Lower lobe of right lung (tissue), 2 donors: ENCODE results near the gene LPP. TPM values are rescaled to one million over a fixed set of nuclear protein-coding genes. Genes with fewer than 3 reads are reported as not detected.

Source experiments
- ATAC-seq, 2 donors: fragments of 200-7000 bp; cut with Tn5 transposase; one replicate each; pipeline ENCODE4 v1.9.1; 2020 to 2022; ENCODE audit warnings: mild to moderate bottlenecking in 2 of 2, moderate library complexity in 2 of 2
- DNase-seq: peaks from one replicate; pipeline ENCODE4 v3.0.0-alpha.2; 2020
- H3K27ac ChIP-seq: fragments of 200-600 bp; one replicate; pipeline ENCODE4 v1.8.0; 2022
- H3K27me3 ChIP-seq: fragments of 200-600 bp; one replicate; pipeline ENCODE4 v1.8.0; 2022; ENCODE audit warnings: low read depth
- H3K36me3 ChIP-seq: fragments of 200-600 bp; one replicate; pipeline ENCODE4 v1.8.0; 2022; ENCODE audit warnings: mild to moderate bottlenecking
- H3K4me1 ChIP-seq: fragments of 200-600 bp; one replicate; pipeline ENCODE4 v1.8.0; 2022
- H3K4me3 ChIP-seq: fragments of 200-600 bp; one replicate; pipeline ENCODE4 v1.8.0; 2022; ENCODE audit warnings: mild to moderate bottlenecking
- H3K9me3 ChIP-seq: fragments of 200-600 bp; one replicate; pipeline ENCODE4 v1.8.0; 2022
- intact Hi-C: fragments of 100-400 bp; cut with DNase I; formaldehyde crosslinking; loops from one replicate; pipeline ENCODE4 v1.11.0; 2022
- total RNA-seq: library from RNA; stranded (reverse); fragmentation: NEBNext Ultra II Directional; extraction: Animal tissue kit (Norgen Biotek cat#: 25700); gene quantifications from one replicate; pipeline ENCODE4 v1.2.1, GENCODE V29; 2021
- TF ChIP-seq, protein P1 (sequence below): fragments of 200-600 bp; IDR thresholded peaks from one replicate; pipeline ENCODE4 v1.8.0; 2022; ENCODE audit warnings: antibody characterized with exemption, mild to moderate bottlenecking
- donor health status: DM: no; HTN: yes; CAD: no; lungs with severe emphysema.

LPP gene
- total RNA-seq, 1 donor from 2014 or later = 180 TPM

DNA sequence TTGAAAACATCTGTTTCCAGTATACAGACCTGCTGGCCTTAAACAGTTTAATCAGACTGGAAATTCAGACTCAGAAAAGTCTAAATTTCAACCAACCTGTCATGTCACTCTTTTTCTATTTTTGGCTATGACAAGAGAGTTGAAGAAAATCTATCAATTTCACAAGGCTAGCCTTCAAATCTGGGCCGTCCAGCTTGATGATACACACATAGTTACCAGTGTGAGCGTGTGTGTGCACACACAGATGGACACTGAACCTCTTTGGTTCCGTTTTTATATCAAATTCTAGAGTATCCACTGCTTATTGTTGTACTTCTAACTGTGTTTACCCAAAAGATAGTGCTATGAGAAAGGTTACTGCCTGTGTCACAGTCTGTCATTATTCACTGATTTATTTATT lies 368.2 kb downstream of the LPP start:
- H3K9me3 ChIP-seq = no peaks in the 10 kb centered on the region
- no peaks in the 10 kb centered on the region for H3K36me3 ChIP-seq
- intact Hi-C loops = no loop called here
- no peaks in the 10 kb centered on the region for H3K27me3 ChIP-seq
- H3K4me3 ChIP-seq = no peak overlapping the region
- no peak for ATAC-seq
- H3K4me1 ChIP-seq = peaks cover 8% of the 10 kb centered on the region
- TF ChIP-seq, protein P1, sequence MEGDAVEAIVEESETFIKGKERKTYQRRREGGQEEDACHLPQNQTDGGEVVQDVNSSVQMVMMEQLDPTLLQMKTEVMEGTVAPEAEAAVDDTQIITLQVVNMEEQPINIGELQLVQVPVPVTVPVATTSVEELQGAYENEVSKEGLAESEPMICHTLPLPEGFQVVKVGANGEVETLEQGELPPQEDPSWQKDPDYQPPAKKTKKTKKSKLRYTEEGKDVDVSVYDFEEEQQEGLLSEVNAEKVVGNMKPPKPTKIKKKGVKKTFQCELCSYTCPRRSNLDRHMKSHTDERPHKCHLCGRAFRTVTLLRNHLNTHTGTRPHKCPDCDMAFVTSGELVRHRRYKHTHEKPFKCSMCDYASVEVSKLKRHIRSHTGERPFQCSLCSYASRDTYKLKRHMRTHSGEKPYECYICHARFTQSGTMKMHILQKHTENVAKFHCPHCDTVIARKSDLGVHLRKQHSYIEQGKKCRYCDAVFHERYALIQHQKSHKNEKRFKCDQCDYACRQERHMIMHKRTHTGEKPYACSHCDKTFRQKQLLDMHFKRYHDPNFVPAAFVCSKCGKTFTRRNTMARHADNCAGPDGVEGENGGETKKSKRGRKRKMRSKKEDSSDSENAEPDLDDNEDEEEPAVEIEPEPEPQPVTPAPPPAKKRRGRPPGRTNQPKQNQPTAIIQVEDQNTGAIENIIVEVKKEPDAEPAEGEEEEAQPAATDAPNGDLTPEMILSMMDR = no peak
- DNase-seq = no peak
- H3K27ac ChIP-seq = no peak overlapping the region

DNA sequence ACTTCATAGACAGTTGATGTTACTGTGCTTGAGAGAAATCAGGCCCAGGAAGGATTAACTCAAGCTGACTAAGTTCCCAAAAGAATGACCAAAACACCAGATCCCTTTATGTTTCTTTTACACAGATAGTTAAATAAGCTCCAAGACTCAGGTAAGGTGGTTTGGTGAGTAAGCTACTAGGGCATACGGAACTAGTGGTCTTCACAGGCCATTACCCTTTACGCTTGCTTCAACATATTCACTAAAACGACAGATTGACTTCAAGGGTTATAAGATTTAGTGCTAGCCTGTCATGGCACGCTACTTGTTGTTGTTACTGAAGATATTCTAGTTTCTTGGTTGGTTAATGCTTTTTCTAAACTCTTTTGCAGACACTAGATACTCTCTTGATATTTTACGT lies 369.3 kb downstream of the LPP start:
- H3K36me3 ChIP-seq = no peaks in the 10 kb centered on the region
- TF ChIP-seq, protein P1 = no peak
- intact Hi-C loops = no loop called here
- no peak overlapping the region for H3K27ac ChIP-seq
- H3K27me3 ChIP-seq = no peaks in the 10 kb centered on the region
- DNase-seq (no peak), ATAC-seq (no peak)
- H3K4me3 ChIP-seq = no peak overlapping the region
- peaks cover 8% of the 10 kb centered on the region for H3K4me1 ChIP-seq
- no peaks in the 10 kb centered on the region for H3K9me3 ChIP-seq

GRCh38 chr3:188524052-188524451 lies 370.1 kb downstream of the LPP start:
- Histone ChIP-seq H3K27me3 (no peaks in the 10 kb centered on the region), H3K4me3 (no peak overlapping the region), H3K36me3 (no peaks in the 10 kb centered on the region), H3K9me3 (no peaks in the 10 kb centered on the region), H3K27ac (no peak overlapping the region), H3K4me1 (peaks cover 8% of the 10 kb centered on the region)
- ATAC-seq (no peak), DNase-seq (no peak)
- TF ChIP-seq, protein P1 = no peak
- intact Hi-C loops = no loop called here

DNA sequence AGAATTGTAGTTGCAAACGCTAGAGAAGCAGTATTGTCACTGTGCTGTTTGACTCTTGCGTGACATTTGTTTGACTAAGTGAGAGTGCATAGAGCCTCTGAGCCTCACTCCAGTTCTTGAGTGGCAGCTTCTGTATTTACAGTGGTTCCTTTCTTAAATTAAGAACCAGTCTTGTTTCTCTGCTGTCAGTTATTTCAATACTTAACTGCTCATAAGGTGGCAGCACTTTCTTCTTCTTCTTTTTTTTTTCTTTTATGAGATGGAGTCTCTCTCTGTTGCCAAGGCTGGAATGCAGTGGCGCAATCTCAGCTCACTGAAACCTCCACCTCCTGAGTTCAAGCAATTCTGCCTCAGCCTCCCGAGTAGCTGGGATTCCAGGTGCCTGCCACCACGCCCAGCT lies 372.1 kb downstream of the LPP start:
- ATAC-seq (peak; percentile 80 to 81), DNase-seq (peak; percentile 62)
- Histone ChIP-seq H3K27me3 (no peaks in the 10 kb centered on the region), H3K9me3 (no peaks in the 10 kb centered on the region), H3K36me3 (no peaks in the 10 kb centered on the region), H3K4me1 (no peaks in the 10 kb centered on the region), H3K27ac (no peak overlapping the region), H3K4me3 (no peak overlapping the region)
- TF ChIP-seq, protein P1 = no peak
- intact Hi-C loops = no loop called here

- DNase-seq (no peak), ATAC-seq (no peak)
- H3K27ac ChIP-seq = no peak overlapping the region
- H3K4me3 ChIP-seq = no peak overlapping the region
- H3K27me3 ChIP-seq = no peaks in the 10 kb centered on the region
- no peaks in the 10 kb centered on the region for H3K36me3 ChIP-seq
- no peaks in the 10 kb centered on the region for H3K9me3 ChIP-seq
- TF ChIP-seq, protein P1 = no peak
- intact Hi-C loops = no loop called here
- no peaks in the 10 kb centered on the region for H3K4me1 ChIP-seq
Measured at GRCh38 chr3:188527389-188527788, 373.4 kb downstream of the LPP start.

DNA sequence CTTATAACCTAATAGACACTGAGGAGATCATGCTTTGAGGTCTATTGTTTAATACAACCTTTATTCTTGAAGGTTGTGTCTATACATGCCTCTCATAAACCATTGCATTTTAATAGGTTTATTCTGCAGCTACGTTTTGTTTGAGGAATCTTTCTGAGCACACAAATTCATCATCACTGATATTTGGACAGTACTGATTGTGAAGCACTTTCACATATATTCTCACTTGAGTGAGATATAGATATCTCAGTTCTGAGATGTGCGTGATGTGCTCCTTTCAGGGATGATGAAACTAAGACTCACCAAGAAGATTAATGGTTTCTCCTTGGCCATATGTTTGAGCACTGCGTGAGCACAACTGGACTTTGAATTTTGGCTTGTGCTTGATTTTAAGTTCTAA lies 374.4 kb downstream of the LPP start:
- Histone ChIP-seq H3K27ac (no peak overlapping the region), H3K27me3 (no peaks in the 10 kb centered on the region), H3K4me3 (no peak overlapping the region), H3K4me1 (no peaks in the 10 kb centered on the region), H3K9me3 (no peaks in the 10 kb centered on the region), H3K36me3 (no peaks in the 10 kb centered on the region)
- TF ChIP-seq, protein P1 = no peak
- no peak for DNase-seq
- ATAC-seq = no peak
- intact Hi-C loops = no loop called here
